ENCODE results near the gene TRAPPC12. TPM values are rescaled to one million over a fixed set of nuclear protein-coding genes. Genes with fewer than 3 reads are reported as not detected.

The TRAPPC12 gene
- total and polyA plus RNA-seq, 12 donors: 71.9 to 256 (median 89.6) TPM

GRCh38 chr2:3342324-3342723, 37.2 kb upstream of the TRAPPC12 start:
- peaks cover 0 to 15% (median 0%) of the 10 kb centered on the region in 9 donors for H3K36me3 ChIP-seq
- H3K4me1 ChIP-seq: peaks cover 0 to 5% (median 0%) of the 10 kb centered on the region in 9 donors
- WGBS, 2 donors: 97% methylated on average over 9 of the region's 9 CpGs
- DNase-seq: no peak
- no peaks in the 10 kb centered on the region for H3K9me3 ChIP-seq
- no peak for ATAC-seq
- no peak overlapping the region for H3K4me3 ChIP-seq
- no peak for TF ChIP-seq CTCF (IDR thresholded peaks at IDR 0.05)
- no peaks in the 10 kb centered on the region for H3K27me3 ChIP-seq
- H3K27ac ChIP-seq: no peak overlapping the region
- intact Hi-C loops (cut with DNase I): no loop called here

- 95% methylated on average over 11 of the region's 11 CpGs for WGBS, 2 donors
- Histone ChIP-seq H3K9me3 (no peaks in the 10 kb centered on the region), H3K27ac (no peak overlapping the region), H3K36me3 (peaks cover 0 to 17% (median 0%) of the 10 kb centered on the region in 9 donors), H3K4me3 (no peak overlapping the region), H3K4me1 (peaks cover 0 to 5% (median 0%) of the 10 kb centered on the region in 9 donors), H3K27me3 (no peaks in the 10 kb centered on the region)
- DNase-seq: no peak
- ATAC-seq: no peak
- intact Hi-C loops (cut with DNase I): no loop called here
- TF ChIP-seq CTCF (IDR thresholded peaks at IDR 0.05): no peak
Observed at GRCh38 chr2:3343012-3343411, 36.5 kb upstream of the TRAPPC12 start.

- no peak for TF ChIP-seq CTCF (IDR thresholded peaks at IDR 0.05)
- Histone ChIP-seq H3K27me3 (no peaks in the 10 kb centered on the region), H3K4me3 (no peak overlapping the region), H3K27ac (no peak overlapping the region), H3K4me1 (peaks cover 0 to 5% (median 0%) of the 10 kb centered on the region in 9 donors), H3K9me3 (no peaks in the 10 kb centered on the region), H3K36me3 (peaks cover 0 to 19% (median 0%) of the 10 kb centered on the region in 9 donors)
- intact Hi-C loops (cut with DNase I): no loop called here
- ATAC-seq (peak in 3 of 8 donors; percentile 26 to 54 (median 26)), DNase-seq (no peak)
- WGBS, 2 donors: 65 to 77% methylated on average over 6 of the region's 6 CpGs
Observed at GRCh38 chr2:3344897-3345296, 34.6 kb upstream of the TRAPPC12 start.

GRCh38 chr2:3345621-3346020, 33.9 kb upstream of the TRAPPC12 start:
- peaks cover 0 to 4% (median 0%) of the 10 kb centered on the region in 11 donors for H3K9me3 ChIP-seq
- no peak overlapping the region for H3K4me3 ChIP-seq
- peaks cover 0 to 5% (median 0%) of the 10 kb centered on the region in 9 donors for H3K4me1 ChIP-seq
- H3K27me3 ChIP-seq: no peaks in the 10 kb centered on the region
- no peak for TF ChIP-seq CTCF (IDR thresholded peaks at IDR 0.05)
- ATAC-seq (no peak), DNase-seq (no peak)
- no peak overlapping the region for H3K27ac ChIP-seq
- WGBS, 2 donors: 90 to 99% methylated on average over 7 of the region's 7 CpGs
- H3K36me3 ChIP-seq: peaks cover 0 to 19% (median 0%) of the 10 kb centered on the region in 9 donors
- intact Hi-C loops (cut with DNase I): no loop called here

Measured in heart right ventricle (tissue), 16 donors.